Measurements from ENCODE around the gene CFDP1.

CFDP1 gene

GRCh38 chr16:75345711-75346110 lies 87.6 kb downstream of the CFDP1 start:
- Histone ChIP-seq H3K27ac (replicated peaks) (no peak overlapping the region), H3K27me3 (ENCODE audit: insufficient read depth, poor library complexity, severe bottlenecking) (no peaks in the 10 kb centered on the region), H3K4me3 (replicated peaks; ENCODE audit: insufficient read depth, low read length) (no peak overlapping the region)
- DNase-seq (ENCODE audit: low read depth in 1 of 2, low spot score in 1 of 2) = no peak
- TF ChIP-seq, protein P1, sequence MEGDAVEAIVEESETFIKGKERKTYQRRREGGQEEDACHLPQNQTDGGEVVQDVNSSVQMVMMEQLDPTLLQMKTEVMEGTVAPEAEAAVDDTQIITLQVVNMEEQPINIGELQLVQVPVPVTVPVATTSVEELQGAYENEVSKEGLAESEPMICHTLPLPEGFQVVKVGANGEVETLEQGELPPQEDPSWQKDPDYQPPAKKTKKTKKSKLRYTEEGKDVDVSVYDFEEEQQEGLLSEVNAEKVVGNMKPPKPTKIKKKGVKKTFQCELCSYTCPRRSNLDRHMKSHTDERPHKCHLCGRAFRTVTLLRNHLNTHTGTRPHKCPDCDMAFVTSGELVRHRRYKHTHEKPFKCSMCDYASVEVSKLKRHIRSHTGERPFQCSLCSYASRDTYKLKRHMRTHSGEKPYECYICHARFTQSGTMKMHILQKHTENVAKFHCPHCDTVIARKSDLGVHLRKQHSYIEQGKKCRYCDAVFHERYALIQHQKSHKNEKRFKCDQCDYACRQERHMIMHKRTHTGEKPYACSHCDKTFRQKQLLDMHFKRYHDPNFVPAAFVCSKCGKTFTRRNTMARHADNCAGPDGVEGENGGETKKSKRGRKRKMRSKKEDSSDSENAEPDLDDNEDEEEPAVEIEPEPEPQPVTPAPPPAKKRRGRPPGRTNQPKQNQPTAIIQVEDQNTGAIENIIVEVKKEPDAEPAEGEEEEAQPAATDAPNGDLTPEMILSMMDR (IDR thresholded peaks at IDR 0.05; ENCODE audit: insufficient read depth, low read length) = no peak
- TF ChIP-seq REST (IDR thresholded peaks at IDR 0.05; ENCODE audit: insufficient replicate concordance, low read depth) (no peak), GABPA (IDR thresholded peaks at IDR 0.05; ENCODE audit: low read depth) (no peak), SPI1 (IDR thresholded peaks at IDR 0.05; ENCODE audit: borderline replicate concordance, low read depth) (no peak), POLR2AphosphoS5 (IDR thresholded peaks at IDR 0.05; ENCODE audit: low read depth) (no peak)

- no peak for DNase-seq (ENCODE audit: low read depth in 1 of 2, low spot score in 1 of 2)
- Histone ChIP-seq H3K4me3 (replicated peaks; ENCODE audit: insufficient read depth, low read length) (no peak overlapping the region), H3K27me3 (ENCODE audit: insufficient read depth, poor library complexity, severe bottlenecking) (peaks cover 9% of the 10 kb centered on the region), H3K27ac (replicated peaks) (no peak overlapping the region)
- no peak for TF ChIP-seq SPI1 (IDR thresholded peaks at IDR 0.05; ENCODE audit: borderline replicate concordance, low read depth)
- TF ChIP-seq, protein P1 (IDR thresholded peaks at IDR 0.05; ENCODE audit: insufficient read depth, low read length) = no peak
- TF ChIP-seq REST (IDR thresholded peaks at IDR 0.05; ENCODE audit: insufficient replicate concordance, low read depth) = no peak
- TF ChIP-seq GABPA (IDR thresholded peaks at IDR 0.05; ENCODE audit: low read depth) = no peak
- TF ChIP-seq POLR2AphosphoS5 (IDR thresholded peaks at IDR 0.05; ENCODE audit: low read depth) = no peak
These were observed 89.4 kb downstream of the CFDP1 start for GRCh38 chr16:75343941-75344340.

GRCh38 chr16:75343286-75343685 lies 90.0 kb downstream of the CFDP1 start:
- Histone ChIP-seq H3K4me3 (replicated peaks; ENCODE audit: insufficient read depth, low read length) (no peak overlapping the region), H3K27ac (replicated peaks) (no peak overlapping the region), H3K27me3 (ENCODE audit: insufficient read depth, poor library complexity, severe bottlenecking) (peaks cover 9% of the 10 kb centered on the region)
- no peak for TF ChIP-seq SPI1 (IDR thresholded peaks at IDR 0.05; ENCODE audit: borderline replicate concordance, low read depth)
- no peak for TF ChIP-seq GABPA (IDR thresholded peaks at IDR 0.05; ENCODE audit: low read depth)
- TF ChIP-seq REST (IDR thresholded peaks at IDR 0.05; ENCODE audit: insufficient replicate concordance, low read depth) = no peak
- TF ChIP-seq, protein P1 (IDR thresholded peaks at IDR 0.05; ENCODE audit: insufficient read depth, low read length) = no peak
- TF ChIP-seq POLR2AphosphoS5 (IDR thresholded peaks at IDR 0.05; ENCODE audit: low read depth) = no peak
- no peak for DNase-seq (ENCODE audit: low read depth in 1 of 2, low spot score in 1 of 2)
